Activated CD4-positive, alpha-beta T cell treated with anti-CD3 and anti-CD28 coated beads for 36 hours (primary cell): ENCODE measurements around the gene CPNE7. TPM values are rescaled to one million over a fixed set of nuclear protein-coding genes. Genes with fewer than 3 reads are reported as not detected.
"Not testable (repeated sequence)": the region's sequence is repeated elsewhere in the genome, so short reads cannot be mapped to it uniquely, and the experiment has no call there.

Experiments
- ATAC-seq: fragments of 200-7000 bp; cut with Tn5 transposase; one replicate; pipeline ENCODE4 v1.10.0; 2021; ENCODE audit warnings: mild to moderate bottlenecking, moderate library complexity
- CTCF ChIA-PET: fragments of 350-600 bp; sonication (Branson Sonifier 250); formaldehyde crosslinking; loops from one replicate; lab custom pipeline; 2021; ENCODE audit warnings: antibody characterized with exemption; lab: Charles Lee
- POLR2A ChIA-PET: fragments of 350-600 bp; sonication (Branson Sonifier 250); formaldehyde crosslinking; loops from one replicate; lab custom pipeline; 2021; ENCODE audit warnings: antibody characterized with exemption, inconsistent platforms; lab: Charles Lee
- DNase-seq: peaks from one replicate; pipeline ENCODE4 v3.0.0-alpha.2; 2020
- H3K27ac Mint-ChIP-seq: one replicate; pipeline ENCODE4 v1.8.0; 2021; ENCODE audit warnings: mixed read lengths
- H3K27me3 Mint-ChIP-seq: one replicate; pipeline ENCODE4 v1.8.0; 2021; ENCODE audit warnings: mixed read lengths
- H3K36me3 Mint-ChIP-seq: one replicate; pipeline ENCODE4 v1.8.0; 2021; ENCODE audit warnings: low read depth, mixed read lengths
- H3K4me1 Mint-ChIP-seq: one replicate; pipeline ENCODE4 v1.8.0; 2021; ENCODE audit warnings: mixed read lengths
- H3K4me3 Mint-ChIP-seq: one replicate; pipeline ENCODE4 v1.8.0; 2021; ENCODE audit warnings: mild to moderate bottlenecking, moderate library complexity, mixed read lengths
- H3K9me3 Mint-ChIP-seq: one replicate; pipeline ENCODE4 v1.8.0; 2021; ENCODE audit warnings: low read depth, mixed read lengths
- intact Hi-C, 2 experiments: fragments of 100-400 bp; cut with DNase I in 1 of 2; cut with micrococcal nuclease in 1 of 2; formaldehyde crosslinking; loops; one replicate each; pipeline versions ENCODE4 v1.14.2 to v1.15.1; 2022 to 2024; cut with DNase I, micrococcal nuclease
- total RNA-seq, 2 experiments: library from RNA; stranded (reverse); gene quantifications; one replicate each; pipeline ENCODE4 v1.2.3, GENCODE V29; 2021

Gene CPNE7
- total RNA-seq, 2 experiments from 2014 or later, result 17.3 to 18.7 TPM

DNA sequence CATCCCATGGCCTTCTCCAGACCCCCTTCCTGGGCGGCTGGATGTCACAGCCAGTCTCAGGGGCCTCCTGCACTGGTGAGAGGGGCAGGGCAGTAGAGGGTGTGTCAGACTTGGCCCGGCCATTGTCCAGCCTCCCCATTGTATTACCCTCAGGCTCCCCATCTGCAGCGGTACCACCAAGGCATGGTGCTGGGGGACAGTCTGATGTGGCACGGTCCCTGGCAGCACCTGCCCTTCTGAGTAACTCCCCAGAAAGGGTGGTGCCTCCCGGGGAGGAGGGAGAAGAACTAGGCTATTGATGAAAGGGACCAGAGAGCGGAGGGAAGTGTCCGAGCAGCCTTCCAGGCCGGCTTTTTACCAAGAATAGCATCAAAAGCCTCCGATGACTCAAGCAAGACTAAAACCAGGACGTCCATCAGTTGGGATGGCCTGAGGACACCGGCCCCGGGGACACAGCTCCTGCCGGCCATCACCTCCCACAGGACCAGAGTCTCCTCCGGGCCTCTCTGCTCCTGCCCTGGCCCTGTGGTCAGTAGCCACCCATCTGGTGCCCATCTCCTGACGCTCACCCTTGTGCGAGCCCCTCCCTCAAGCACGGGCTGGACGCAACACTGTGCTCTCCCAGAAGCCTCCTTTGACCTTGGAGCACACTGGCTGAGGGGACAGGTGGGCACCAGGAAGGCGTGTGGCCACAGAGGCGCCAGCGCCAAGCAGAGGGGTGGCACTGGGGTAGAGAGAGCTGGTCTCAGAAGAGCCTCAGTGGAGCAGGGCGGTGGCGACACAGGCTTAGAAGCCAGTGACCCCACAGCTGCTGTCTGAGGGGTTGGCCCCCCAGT lies 5.8 kb upstream of the CPNE7 start:
- Mint-ChIP-seq H3K27me3 (peaks cover 3% of the 10 kb centered on the region), H3K4me1 (peaks cover 29% of the 10 kb centered on the region), H3K9me3 (no peaks in the 10 kb centered on the region), H3K36me3 (peaks cover 10% of the 10 kb centered on the region), H3K27ac (no peak overlapping the region), H3K4me3 (no peak overlapping the region)
- DNase-seq (no peak), ATAC-seq (no peak)
- ChIA-PET CTCF (interaction anchor here (0.6 kb wide), 1 partner anchor 320 kb away, joined by 3 read pairs; no protein-coding TSS in a partner anchor), POLR2A (interaction anchor here (0.6 kb wide), 1 partner anchor 31 kb away, joined by 6 read pairs; no protein-coding TSS in a partner anchor)
- intact Hi-C loops, result no loop called here

GRCh38 chr16:89570342-89570923 lies 5.1 kb upstream of the CPNE7 start:
- DNase-seq (no peak), ATAC-seq (no peak)
- CTCF ChIA-PET, result interaction anchor here (0.6 kb wide), 1 partner anchor 319 kb away, joined by 3 read pairs; no protein-coding TSS in a partner anchor
- intact Hi-C loops, result no loop called here
- Mint-ChIP-seq H3K4me3 (no peak overlapping the region), H3K27me3 (peaks cover 3% of the 10 kb centered on the region), H3K9me3 (no peaks in the 10 kb centered on the region), H3K4me1 (peaks cover 22% of the 10 kb centered on the region), H3K36me3 (peaks cover 6% of the 10 kb centered on the region), H3K27ac (no peak overlapping the region)
- POLR2A ChIA-PET, result no interaction called here

DNA sequence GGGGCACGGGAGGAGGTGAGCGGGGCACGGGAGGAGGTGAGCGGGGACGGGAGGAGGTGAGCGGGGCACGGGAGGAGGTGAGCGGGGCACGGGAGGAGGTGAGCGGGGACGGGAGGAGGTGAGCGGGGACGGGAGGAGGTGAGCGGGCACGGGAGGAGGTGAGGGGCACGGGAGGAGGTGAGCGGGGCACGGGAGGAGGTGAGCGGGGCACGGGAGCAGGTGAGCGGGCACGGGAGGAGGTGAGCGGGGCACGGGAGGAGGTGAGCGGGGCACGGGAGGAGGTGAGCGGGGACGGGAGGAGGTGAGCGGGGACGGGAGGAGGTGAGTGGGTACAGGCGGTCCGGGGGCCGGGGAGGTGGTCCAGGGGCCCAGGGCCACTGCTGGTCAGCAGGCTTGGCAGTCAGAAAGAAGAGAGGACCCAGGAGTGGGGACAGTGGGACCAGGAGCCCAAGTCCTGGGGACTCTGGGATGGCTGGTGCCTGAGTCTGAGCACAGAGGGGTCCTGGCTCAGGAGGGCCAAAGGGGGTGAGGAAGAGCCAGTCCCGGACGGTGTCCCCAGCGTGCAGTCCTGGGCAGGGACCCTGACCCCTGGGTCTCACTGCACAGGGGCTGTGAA lies 4.5 kb upstream of the CPNE7 start:
- H3K27ac Mint-ChIP-seq, intact Hi-C loops, CTCF ChIA-PET, H3K4me3 Mint-ChIP-seq, ATAC-seq, H3K36me3 Mint-ChIP-seq, H3K27me3 Mint-ChIP-seq, DNase-seq, H3K9me3 Mint-ChIP-seq, POLR2A ChIA-PET: not testable (repeated sequence)
- H3K4me1 Mint-ChIP-seq, result peaks cover 15% of the 10 kb centered on the region

GRCh38 chr16:89571636-89572035 lies 3.9 kb upstream of the CPNE7 start:
- intact Hi-C loops, result no loop called here
- H3K27ac Mint-ChIP-seq, result no peak overlapping the region
- H3K27me3 Mint-ChIP-seq, result peaks cover 3% of the 10 kb centered on the region
- ATAC-seq (no peak), DNase-seq (no peak)
- peaks cover 3% of the 10 kb centered on the region for H3K36me3 Mint-ChIP-seq
- peaks cover 12% of the 10 kb centered on the region for H3K4me1 Mint-ChIP-seq
- no peaks in the 10 kb centered on the region for H3K9me3 Mint-ChIP-seq
- ChIA-PET POLR2A (interaction anchor here (0.6 kb wide), 1 partner anchor 1118 kb away, joined by 3 read pairs; the partner anchor contains the start of gene ZFPM1), CTCF (interaction anchor here (0.7 kb wide), 1 partner anchor 808 kb away, joined by 3 read pairs; no protein-coding TSS in a partner anchor)
- H3K4me3 Mint-ChIP-seq, result no peak overlapping the region

GRCh38 chr16:89572073-89572484 lies 3.5 kb upstream of the CPNE7 start:
- H3K27ac Mint-ChIP-seq, result no peak overlapping the region
- H3K9me3 Mint-ChIP-seq, result no peaks in the 10 kb centered on the region
- H3K27me3 Mint-ChIP-seq, result peaks cover 3% of the 10 kb centered on the region
- H3K4me3 Mint-ChIP-seq, result no peak overlapping the region
- ChIA-PET CTCF (interaction anchor here (0.7 kb wide), 1 partner anchor 809 kb away, joined by 3 read pairs; no protein-coding TSS in a partner anchor), POLR2A (interaction anchor here (0.6 kb wide), 1 partner anchor 1119 kb away, joined by 3 read pairs; the partner anchor contains the start of gene ZFPM1)
- no peak for DNase-seq
- H3K36me3 Mint-ChIP-seq, result peaks cover 3% of the 10 kb centered on the region
- no peak for ATAC-seq
- peaks cover 12% of the 10 kb centered on the region for H3K4me1 Mint-ChIP-seq
- intact Hi-C loops, result no loop called here

DNA sequence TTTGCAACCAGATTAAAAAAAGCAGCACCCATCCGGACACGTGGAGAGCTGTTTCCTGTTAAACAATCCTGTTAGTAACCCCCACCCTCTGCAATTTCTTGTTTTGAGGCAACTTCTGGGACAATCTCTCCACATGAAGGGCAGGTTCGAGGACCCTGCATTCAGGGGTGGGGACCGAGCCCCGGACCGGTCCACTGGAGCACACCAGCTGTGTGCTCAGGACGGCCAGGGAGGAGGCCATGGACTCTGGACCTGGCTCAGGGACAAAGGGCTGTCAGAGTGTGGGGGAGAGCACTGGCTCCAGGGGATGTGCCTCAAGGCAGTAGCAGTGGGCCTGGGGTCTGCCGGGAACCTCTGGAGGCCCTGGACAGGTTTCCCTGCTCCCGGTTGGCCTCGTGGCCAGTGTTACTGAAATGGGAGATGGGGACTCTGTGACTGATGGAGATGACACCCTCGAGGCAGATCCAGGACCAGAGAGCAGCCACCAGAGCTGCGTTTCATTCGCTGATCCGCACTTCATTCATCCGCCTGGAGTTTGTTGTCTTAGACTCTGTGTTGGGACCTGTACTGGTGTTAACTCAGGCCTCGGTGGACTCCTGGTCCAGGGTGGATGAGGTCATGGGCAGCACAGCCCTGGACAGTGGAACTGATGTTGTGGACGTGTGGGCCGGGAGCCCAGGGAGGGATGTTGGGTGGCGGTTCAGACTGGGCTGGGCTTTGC lies 2.9 kb upstream of the CPNE7 start:
- Mint-ChIP-seq H3K9me3 (no peaks in the 10 kb centered on the region), H3K36me3 (peaks cover 3% of the 10 kb centered on the region), H3K4me3 (no peak overlapping the region), H3K4me1 (peaks cover 12% of the 10 kb centered on the region), H3K27ac (no peak overlapping the region), H3K27me3 (peaks cover 3% of the 10 kb centered on the region)
- POLR2A ChIA-PET, result interaction anchor here (0.6 kb wide), 1 partner anchor 1119 kb away, joined by 3 read pairs; the partner anchor contains the start of gene ZFPM1
- ATAC-seq (no peak), DNase-seq (no peak)
- CTCF ChIA-PET, result no interaction called here
- intact Hi-C loops, result no loop called here

GRCh38 chr16:89573826-89574680 lies 1.5 kb upstream of the CPNE7 start:
- no peak overlapping the region for H3K4me3 Mint-ChIP-seq
- no peak for DNase-seq
- H3K9me3 Mint-ChIP-seq, result no peaks in the 10 kb centered on the region
- ATAC-seq, result no peak
- H3K36me3 Mint-ChIP-seq, result peaks cover 7% of the 10 kb centered on the region
- intact Hi-C loops, result loop anchor here (1.0 to 2.0 kb wide), 4 partner anchors 67 to 127 kb away; partner anchors contain the start of genes CDK10 (in 1 of the 2) and SPATA2L (in 1 of the 2)
- H3K27me3 Mint-ChIP-seq, result peaks cover 3% of the 10 kb centered on the region
- no peak overlapping the region for H3K27ac Mint-ChIP-seq
- CTCF ChIA-PET, result interaction anchor here (0.7 kb wide), 1 partner anchor 87 kb away, joined by 3 read pairs; no protein-coding TSS in a partner anchor
- H3K4me1 Mint-ChIP-seq, result peaks cover 12% of the 10 kb centered on the region
- POLR2A ChIA-PET, result no interaction called here

DNA sequence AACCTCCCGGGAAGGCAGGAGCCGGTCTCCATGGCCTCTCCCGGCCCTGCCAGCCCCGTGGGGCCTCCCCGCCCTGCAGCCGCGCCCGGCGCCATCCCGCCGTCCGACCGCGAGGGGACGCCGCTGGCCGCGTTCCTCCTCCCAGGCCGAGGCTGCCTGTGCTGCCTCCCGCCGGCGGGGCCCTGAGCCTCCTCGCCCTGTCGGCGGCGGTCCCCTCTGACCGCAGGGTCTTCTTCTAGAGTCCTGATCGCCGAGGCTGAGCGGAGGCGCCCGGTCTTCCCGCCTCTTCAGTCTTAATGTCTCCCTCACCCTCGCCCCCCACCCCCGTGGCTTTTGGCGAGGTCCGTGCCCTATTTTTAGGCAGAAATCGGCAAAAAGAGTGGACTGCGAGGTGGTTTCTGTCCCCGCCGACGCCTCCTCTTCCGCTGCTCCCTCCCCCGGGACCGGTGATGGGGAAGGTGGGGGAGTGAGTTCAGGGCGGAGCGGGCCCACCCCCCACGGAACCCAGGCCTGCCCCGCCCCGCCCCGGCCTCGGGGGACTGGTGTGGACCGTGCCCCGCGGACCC lies 794 bp upstream of the CPNE7 start:
- CTCF ChIA-PET, result no interaction called here
- POLR2A ChIA-PET, result no interaction called here

GRCh38 chr16:89576153-89577054 lies 846 bp downstream of the CPNE7 start:
- H3K9me3 Mint-ChIP-seq, result no peaks in the 10 kb centered on the region
- no peak for DNase-seq
- H3K36me3 Mint-ChIP-seq, result peaks cover 7% of the 10 kb centered on the region
- H3K4me1 Mint-ChIP-seq, result peaks cover 12% of the 10 kb centered on the region
- no peak overlapping the region for H3K4me3 Mint-ChIP-seq
- H3K27ac Mint-ChIP-seq, result no peak overlapping the region
- no peak for ATAC-seq
- peaks cover 3% of the 10 kb centered on the region for H3K27me3 Mint-ChIP-seq
- ChIA-PET POLR2A (no interaction called here), CTCF (interaction anchor here (0.6 to 0.9 kb wide), 3 partner anchors 26 to 109 kb away, joined by 3 read pairs; no protein-coding TSS in a partner anchor)
- intact Hi-C loops, result loop anchor here in 1 of 2 experiments (5.0 kb wide), 1 partner anchor 329 kb away; no protein-coding TSS in a partner anchor

More for the DNA sequence above, 794 bp upstream of the CPNE7 start:
- Mint-ChIP-seq H3K9me3 (no peaks in the 10 kb centered on the region), H3K4me3 (peak overlapping the region; percentile 39), H3K36me3 (peaks cover 7% of the 10 kb centered on the region), H3K27me3 (peaks cover 3% of the 10 kb centered on the region), H3K4me1 (peaks cover 12% of the 10 kb centered on the region), H3K27ac (no peak overlapping the region)
- ATAC-seq, result peak; percentile 86
- intact Hi-C loops, result loop anchor here (1.0 to 5.0 kb wide), 5 partner anchors 66 to 327 kb away; partner anchors contain the start of genes CDK10 (in 1 of the 2) and SPATA2L (in 1 of the 2)
- DNase-seq, result peak; percentile 82
